Measurements from ENCODE around the gene TNIK.

DNA sequence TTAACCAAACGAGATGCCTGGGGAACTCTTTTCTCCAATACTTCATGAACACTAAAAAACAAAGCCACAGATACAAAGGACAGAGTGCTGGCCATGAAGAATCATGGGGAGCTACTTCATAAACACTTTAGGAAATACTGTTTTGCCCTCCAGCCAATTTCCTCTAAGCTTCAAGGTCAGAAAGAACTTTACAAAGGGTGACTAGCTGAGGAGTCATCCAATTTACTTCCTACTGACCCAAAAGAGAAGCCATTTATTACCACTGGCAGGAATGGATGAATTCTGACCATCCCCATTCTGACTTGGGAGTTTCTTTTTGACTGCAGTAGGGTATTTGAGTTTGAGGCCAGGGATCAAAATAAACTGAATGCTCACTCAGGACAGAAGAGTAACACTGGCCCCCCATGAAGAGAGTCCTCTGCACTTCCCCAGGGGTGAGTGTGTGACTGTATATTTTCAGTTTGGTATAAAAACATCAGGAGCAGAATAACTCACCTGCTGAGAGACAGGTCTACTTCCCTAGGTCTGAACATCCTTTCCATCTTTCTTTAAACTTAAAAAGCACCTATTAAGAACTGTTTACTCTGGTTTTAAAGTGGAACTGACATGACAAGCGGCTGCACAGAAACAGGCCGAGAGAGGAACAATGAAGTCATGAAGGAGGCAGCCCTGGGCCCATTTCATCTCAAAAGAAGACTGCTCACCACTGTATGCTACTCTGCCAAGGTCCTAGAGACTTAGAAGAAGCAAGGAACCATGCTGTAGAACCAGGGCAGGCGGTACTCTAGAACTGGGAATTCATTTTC lies 203.6 kb downstream of the TNIK start:
- TF ChIP-seq, protein P1, sequence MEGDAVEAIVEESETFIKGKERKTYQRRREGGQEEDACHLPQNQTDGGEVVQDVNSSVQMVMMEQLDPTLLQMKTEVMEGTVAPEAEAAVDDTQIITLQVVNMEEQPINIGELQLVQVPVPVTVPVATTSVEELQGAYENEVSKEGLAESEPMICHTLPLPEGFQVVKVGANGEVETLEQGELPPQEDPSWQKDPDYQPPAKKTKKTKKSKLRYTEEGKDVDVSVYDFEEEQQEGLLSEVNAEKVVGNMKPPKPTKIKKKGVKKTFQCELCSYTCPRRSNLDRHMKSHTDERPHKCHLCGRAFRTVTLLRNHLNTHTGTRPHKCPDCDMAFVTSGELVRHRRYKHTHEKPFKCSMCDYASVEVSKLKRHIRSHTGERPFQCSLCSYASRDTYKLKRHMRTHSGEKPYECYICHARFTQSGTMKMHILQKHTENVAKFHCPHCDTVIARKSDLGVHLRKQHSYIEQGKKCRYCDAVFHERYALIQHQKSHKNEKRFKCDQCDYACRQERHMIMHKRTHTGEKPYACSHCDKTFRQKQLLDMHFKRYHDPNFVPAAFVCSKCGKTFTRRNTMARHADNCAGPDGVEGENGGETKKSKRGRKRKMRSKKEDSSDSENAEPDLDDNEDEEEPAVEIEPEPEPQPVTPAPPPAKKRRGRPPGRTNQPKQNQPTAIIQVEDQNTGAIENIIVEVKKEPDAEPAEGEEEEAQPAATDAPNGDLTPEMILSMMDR (IDR thresholded peaks at IDR 0.05; ENCODE audit: low read depth, low read length, missing input control) = no peak
- TF ChIP-seq, protein P2, sequence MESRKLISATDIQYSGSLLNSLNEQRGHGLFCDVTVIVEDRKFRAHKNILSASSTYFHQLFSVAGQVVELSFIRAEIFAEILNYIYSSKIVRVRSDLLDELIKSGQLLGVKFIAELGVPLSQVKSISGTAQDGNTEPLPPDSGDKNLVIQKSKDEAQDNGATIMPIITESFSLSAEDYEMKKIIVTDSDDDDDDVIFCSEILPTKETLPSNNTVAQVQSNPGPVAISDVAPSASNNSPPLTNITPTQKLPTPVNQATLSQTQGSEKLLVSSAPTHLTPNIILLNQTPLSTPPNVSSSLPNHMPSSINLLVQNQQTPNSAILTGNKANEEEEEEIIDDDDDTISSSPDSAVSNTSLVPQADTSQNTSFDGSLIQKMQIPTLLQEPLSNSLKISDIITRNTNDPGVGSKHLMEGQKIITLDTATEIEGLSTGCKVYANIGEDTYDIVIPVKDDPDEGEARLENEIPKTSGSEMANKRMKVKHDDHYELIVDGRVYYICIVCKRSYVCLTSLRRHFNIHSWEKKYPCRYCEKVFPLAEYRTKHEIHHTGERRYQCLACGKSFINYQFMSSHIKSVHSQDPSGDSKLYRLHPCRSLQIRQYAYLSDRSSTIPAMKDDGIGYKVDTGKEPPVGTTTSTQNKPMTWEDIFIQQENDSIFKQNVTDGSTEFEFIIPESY (IDR thresholded peaks at IDR 0.05) = no peak
- TF ChIP-seq RXRA (IDR thresholded peaks at IDR 0.05) = no peak
- TF ChIP-seq SP1 (IDR thresholded peaks at IDR 0.05) = no peak
- TF ChIP-seq RAD21 (IDR thresholded peaks at IDR 0.05) = no peak
- TF ChIP-seq, protein P3, sequence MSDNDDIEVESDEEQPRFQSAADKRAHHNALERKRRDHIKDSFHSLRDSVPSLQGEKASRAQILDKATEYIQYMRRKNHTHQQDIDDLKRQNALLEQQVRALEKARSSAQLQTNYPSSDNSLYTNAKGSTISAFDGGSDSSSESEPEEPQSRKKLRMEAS (IDR thresholded peaks at IDR 0.05) = no peak
